MCF 10A (cell line): ENCODE data around the gene CADM4. TPM values are rescaled to one million over a fixed set of nuclear protein-coding genes. Genes with fewer than 3 reads are reported as not detected.

Experiments used
- BruUV-seq: library from RNA; stranded (reverse); fragments of 400-500 nt; replicated peaks from 2 replicates; lab custom pipeline; 2021; lab: Mats Ljungman, UMichigan
- CTCF ChIA-PET: fragments of 300-600 bp; sonication (Branson Sonifier 250); formaldehyde crosslinking; extraction: SDS; loops from one replicate; lab custom pipeline; 2021; ENCODE audit warnings: antibody characterized with exemption, inconsistent platforms; lab: Yijun Ruan, JAX
- POLR2A ChIA-PET: fragments of 300-600, 350-650 bp; sonication (Branson Sonifier 250); formaldehyde crosslinking; extraction: SDS; loops from one replicate; lab custom pipeline; 2020; ENCODE audit warnings: antibody characterized with exemption, inconsistent platforms; lab: Yijun Ruan, JAX
- DNase-seq: peaks from one replicate; pipeline ENCODE4 v3.0.0-alpha.2; 2018; ENCODE audit not compliant: unreplicated experiment
- H3K27ac Mint-ChIP-seq: one replicate; pipeline ENCODE4 v1.8.0; 2022; ENCODE audit warnings: mild to moderate bottlenecking, low read depth, mixed read lengths; ENCODE audit not compliant: unreplicated experiment
- H3K27me3 Mint-ChIP-seq: one replicate; pipeline ENCODE4 v1.8.0; 2022; ENCODE audit warnings: mixed read lengths; ENCODE audit not compliant: insufficient read depth, unreplicated experiment
- H3K36me3 Mint-ChIP-seq: one replicate; pipeline ENCODE4 v1.8.0; 2022; ENCODE audit warnings: mild to moderate bottlenecking, moderate library complexity, mixed read lengths; ENCODE audit not compliant: insufficient read depth, unreplicated experiment
- H3K4me1 Mint-ChIP-seq: one replicate; pipeline ENCODE4 v1.8.0; 2022; ENCODE audit warnings: mixed read lengths; ENCODE audit not compliant: insufficient read depth, unreplicated experiment
- H3K4me3 Mint-ChIP-seq: one replicate; pipeline ENCODE4 v1.8.0; 2022; ENCODE audit warnings: mild to moderate bottlenecking, moderate library complexity, mixed read lengths; ENCODE audit not compliant: unreplicated experiment
- H3K9me3 Mint-ChIP-seq: one replicate; pipeline ENCODE4 v1.8.0; 2022; ENCODE audit warnings: mixed read lengths; ENCODE audit not compliant: unreplicated experiment
- CTCF ChIP-seq: fragments of 200-600 bp; IDR thresholded peaks from one replicate; pipeline ENCODE4 v1.8.0; 2022; ENCODE audit warnings: antibody characterized with exemption, mild to moderate bottlenecking; ENCODE audit not compliant: unreplicated experiment
- intact Hi-C: fragments of 100-400 bp; cut with micrococcal nuclease; formaldehyde crosslinking; loops from 2 replicates; pipeline ENCODE4 v1.14.1; 2022
- total RNA-seq: library from RNA; stranded (reverse); gene quantifications from 2 replicates; pipeline ENCODE4 v1.2.3, GENCODE V29; 2022

The CADM4 gene
- total RNA-seq, 1 experiment from 2014 or later: 3.2 TPM

DNA sequence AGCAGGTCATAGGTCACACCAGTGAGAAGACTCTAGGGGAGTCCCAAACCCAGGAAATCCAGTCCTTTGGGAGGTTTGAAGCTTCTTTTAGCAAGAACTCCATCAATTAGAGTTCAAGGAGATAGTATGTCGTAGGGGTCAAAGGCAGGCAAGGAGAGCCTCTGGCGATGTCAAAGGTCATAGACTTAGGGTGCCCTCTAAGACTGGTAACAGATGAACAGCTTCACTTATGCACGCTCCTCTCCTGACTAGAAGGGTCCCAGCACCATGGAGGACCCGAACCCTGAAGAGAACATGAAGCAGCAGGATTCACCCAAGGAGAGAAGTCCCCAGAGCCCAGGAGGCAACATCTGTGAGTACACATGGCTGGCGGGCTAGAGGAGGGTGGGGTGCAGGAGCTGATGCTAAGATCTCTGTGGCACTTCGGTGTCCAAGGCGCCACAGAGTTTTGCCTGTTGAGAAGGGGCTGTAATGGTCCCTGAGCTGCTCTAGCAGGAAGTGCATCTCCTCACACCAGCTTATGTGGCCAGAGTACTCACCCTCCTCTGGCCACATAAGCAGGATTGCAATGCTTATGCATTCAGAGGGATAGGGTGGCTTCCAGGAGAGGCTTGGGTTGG is 42.7 kb downstream of the CADM4 start:
- TSS peak; percentile 34 for BruUV-seq
- POLR2A ChIA-PET: interaction anchor here (0.6 to 5.4 kb wide), 21 partner anchors 9 to 1148 kb away, joined by 3 to 75 read pairs (median 6); partner anchors contain the start of genes ETHE1, PINLYP, PLAUR and SMG9
- intact Hi-C loops: loop anchor here (1.0 to 5.0 kb wide), 4 partner anchors 22 to 185 kb away; partner anchors contain the start of genes KCNN4, PINLYP, XRCC1 and ZNF575

GRCh38 chr19:43595999-43596841 is 43.4 kb downstream of the CADM4 start, which contains the start of the genes IRGQ and ZNF576:
Gene IRGQ (minus strand): TSS chr19:43596134. CDS start chr19:43595338, 796 bp downstream.
Gene ZNF576 (plus strand): TSS chr19:43596595. CDS start chr19:43597109, 514 bp downstream.
- H3K4me1 Mint-ChIP-seq: peaks cover 24% of the 10 kb centered on the region
- POLR2A ChIA-PET: interaction anchor here (0.6 to 5.4 kb wide), 32 partner anchors 8 to 1149 kb away, joined by 3 to 75 read pairs (median 4); partner anchors contain the start of genes ETHE1, PINLYP, PLAUR and SMG9
- no peak for TF ChIP-seq CTCF
- H3K27ac Mint-ChIP-seq: peak within 1 kb of the TSS; percentile 99
- intact Hi-C loops: loop anchor here (1.0 to 5.0 kb wide), 5 partner anchors 21 to 186 kb away; partner anchors contain the start of genes KCNN4, PINLYP, XRCC1 and ZNF575
- H3K27me3 Mint-ChIP-seq: no peaks in the 10 kb centered on the region
- no peaks in the 10 kb centered on the region for H3K9me3 Mint-ChIP-seq
- BruUV-seq: no TSS peak
- CTCF ChIA-PET: interaction anchor here (0.6 to 2.1 kb wide), 8 partner anchors 41 to 449 kb away, joined by 3 to 13 read pairs (median 4); no protein-coding TSS in a partner anchor
- DNase-seq: peak; percentile 100
- peaks cover 41% of the 10 kb centered on the region for H3K36me3 Mint-ChIP-seq
- H3K4me3 Mint-ChIP-seq: peak within 1 kb of the TSS; percentile 99

More for the DNA sequence above, 42.7 kb downstream of the CADM4 start:
- DNase-seq: no peak
- Mint-ChIP-seq H3K27ac (peak overlapping the region; percentile 99), H3K4me3 (peak overlapping the region; percentile 99), H3K36me3 (peaks cover 41% of the 10 kb centered on the region), H3K9me3 (no peaks in the 10 kb centered on the region), H3K27me3 (no peaks in the 10 kb centered on the region), H3K4me1 (peaks cover 24% of the 10 kb centered on the region)
- no peak for TF ChIP-seq CTCF
- CTCF ChIA-PET: interaction anchor here (0.6 to 1.2 kb wide), 9 partner anchors 9 to 449 kb away, joined by 3 to 7 read pairs (median 3); no protein-coding TSS in a partner anchor

GRCh38 chr19:43595605-43595998 is 44.0 kb downstream of the CADM4 start:
- Mint-ChIP-seq H3K36me3 (peaks cover 46% of the 10 kb centered on the region), H3K4me3 (peak overlapping the region; percentile 99), H3K4me1 (peaks cover 24% of the 10 kb centered on the region), H3K27ac (peak overlapping the region; percentile 99), H3K27me3 (no peaks in the 10 kb centered on the region), H3K9me3 (no peaks in the 10 kb centered on the region)
- TF ChIP-seq CTCF: no peak
- ChIA-PET POLR2A (interaction anchor here (0.7 to 5.4 kb wide), 29 partner anchors 11 to 190 kb away, joined by 3 to 75 read pairs (median 5); partner anchors contain the start of genes ETHE1, PINLYP, PLAUR and XRCC1), CTCF (interaction anchor here (0.6 to 2.1 kb wide), 7 partner anchors 21 to 167 kb away, joined by 3 to 13 read pairs (median 5); partner anchors contain the start of genes PINLYP and XRCC1)
- DNase-seq: no peak
- intact Hi-C loops: loop anchor here (2.0 to 5.0 kb wide), 2 partner anchors 149 to 187 kb away; partner anchors contain the start of gene KCNN4
- BruUV-seq: TSS peak; percentile 89
